ENCODE data around the gene CFAP74. TPM values are rescaled to one million over a fixed set of nuclear protein-coding genes. Genes with fewer than 3 reads are reported as not detected.

Gene CFAP74
- total RNA-seq, 1 experiment from 2014 or later: not detected

DNA sequence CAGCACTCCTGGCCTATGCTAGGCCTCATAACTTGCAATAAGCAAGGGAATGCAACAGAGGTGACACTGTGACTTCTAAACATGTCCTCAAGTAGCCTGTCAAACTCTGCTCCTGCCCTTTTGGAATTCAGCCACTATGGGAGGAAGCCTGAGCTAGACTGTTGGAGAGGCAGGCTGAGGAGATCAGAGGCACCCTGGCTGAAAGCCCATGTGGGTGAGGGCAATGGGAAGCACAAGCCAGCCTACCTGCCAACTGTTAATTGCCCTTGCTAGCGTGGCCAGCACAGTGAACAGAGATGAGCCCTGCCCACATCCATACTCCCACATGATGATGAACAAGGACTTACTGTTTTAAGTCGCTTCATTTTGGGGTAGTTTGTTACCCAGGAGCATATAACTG is 130.4 kb downstream of the CFAP74 start:
- H4K20me1 ChIP-seq (ENCODE audit: insufficient read depth, low read depth, low read length): peaks cover 66% of the 10 kb centered on the region
- no peak overlapping the region for H3K4me3 ChIP-seq (ENCODE audit: low read length)
- H3K27ac ChIP-seq (ENCODE audit: low read length): no peak overlapping the region
- H3K36me3 ChIP-seq (ENCODE audit: insufficient read depth, low read length): peaks cover 34% of the 10 kb centered on the region
- H2AFZ ChIP-seq (ENCODE audit: low read length): no peak overlapping the region
- peaks cover 97% of the 10 kb centered on the region for H3K79me2 ChIP-seq (ENCODE audit: low read length)
- peaks cover 19% of the 10 kb centered on the region for H3K4me1 ChIP-seq (ENCODE audit: low read length)
- H3K9me2 ChIP-seq (replicated peaks; ENCODE audit: insufficient read depth, low read length): no peaks in the 10 kb centered on the region
- no peaks in the 10 kb centered on the region for H3K9me3 ChIP-seq (ENCODE audit: low read length)
- no peak for DNase-seq
- no peak overlapping the region for H3K4me2 ChIP-seq (ENCODE audit: low read depth, low read length, poor library complexity, severe bottlenecking)
- H3K27me3 ChIP-seq (ENCODE audit: low read length): no peaks in the 10 kb centered on the region
- no peak overlapping the region for H3K9ac ChIP-seq (ENCODE audit: low read length)

DNA sequence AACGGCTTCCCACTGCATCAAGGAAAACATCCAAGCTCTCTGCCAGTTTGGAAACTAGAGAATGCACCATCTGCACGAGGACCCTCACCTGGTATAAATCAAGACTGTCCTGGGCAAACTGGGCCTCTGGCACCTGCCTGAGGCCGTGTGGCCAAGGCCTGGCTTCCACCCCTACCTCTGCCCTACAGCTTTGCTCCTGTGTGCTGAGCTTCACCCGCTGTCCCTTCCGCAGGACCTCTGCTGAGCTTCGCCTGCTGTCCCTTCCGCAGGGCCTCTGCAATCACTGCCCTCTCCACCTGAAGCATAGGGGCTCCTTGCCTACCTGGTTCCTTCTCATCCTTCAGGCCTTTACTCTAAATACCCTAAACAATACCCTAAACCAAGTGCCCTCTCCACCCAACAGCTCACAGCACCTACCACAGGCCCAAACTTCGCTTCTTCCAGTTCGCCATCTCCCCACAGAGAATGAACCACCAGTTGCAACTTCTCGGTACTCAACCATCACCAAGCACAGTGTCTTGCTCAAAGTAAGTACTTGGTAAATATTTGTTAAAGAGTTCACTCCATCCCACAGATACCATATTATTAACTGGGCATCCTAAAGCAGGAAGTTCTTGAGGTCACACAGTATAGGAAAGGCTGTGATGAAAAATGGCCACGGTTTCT is 131.1 kb downstream of the CFAP74 start:
- H3K4me3 ChIP-seq (ENCODE audit: low read length): no peak overlapping the region
- H3K27ac ChIP-seq (ENCODE audit: low read length): no peak overlapping the region
- H3K9me2 ChIP-seq (replicated peaks; ENCODE audit: insufficient read depth, low read length): no peaks in the 10 kb centered on the region
- no peak overlapping the region for H3K9ac ChIP-seq (ENCODE audit: low read length)
- no peak overlapping the region for H3K4me2 ChIP-seq (ENCODE audit: low read depth, low read length, poor library complexity, severe bottlenecking)
- H3K27me3 ChIP-seq (ENCODE audit: low read length): no peaks in the 10 kb centered on the region
- peaks cover 13% of the 10 kb centered on the region for H3K4me1 ChIP-seq (ENCODE audit: low read length)
- H4K20me1 ChIP-seq (ENCODE audit: insufficient read depth, low read depth, low read length): peaks cover 59% of the 10 kb centered on the region
- no peak for DNase-seq
- H3K9me3 ChIP-seq (ENCODE audit: low read length): no peaks in the 10 kb centered on the region
- peaks cover 34% of the 10 kb centered on the region for H3K36me3 ChIP-seq (ENCODE audit: insufficient read depth, low read length)
- peaks cover 97% of the 10 kb centered on the region for H3K79me2 ChIP-seq (ENCODE audit: low read length)
- H2AFZ ChIP-seq (ENCODE audit: low read length): no peak overlapping the region

Other genes with a start within 250 kb of the CFAP74 start
- gene NADK, start 225.3 kb downstream of the CFAP74 start, total RNA-seq (2014; rRNA removed; shearing (Covaris generic); ENCODE audit: low replicate concordance): 44.3 and 80.3 TPM in 2 replicates
- gene GNB1, start 112.7 kb downstream of the CFAP74 start, total RNA-seq (2014; rRNA removed; shearing (Covaris generic); ENCODE audit: low replicate concordance): 65.7 and 93.7 TPM in 2 replicates
- 0.32 TPM in 1 of 2 replicates, not detected in the other for gene CALML6, start 88.5 kb downstream of the CFAP74 start, total RNA-seq (2014; rRNA removed; shearing (Covaris generic); ENCODE audit: low replicate concordance)
- gene TMEM52, start 84.5 kb downstream of the CFAP74 start, total RNA-seq (2014; rRNA removed; shearing (Covaris generic); ENCODE audit: low replicate concordance): not detected in 2 replicates
- not detected in 2 replicates for gene GABRD, start 15.6 kb upstream of the CFAP74 start, total RNA-seq (2014; rRNA removed; shearing (Covaris generic); ENCODE audit: low replicate concordance)
- not detected in 2 replicates for gene PRKCZ, start 46.6 kb upstream of the CFAP74 start, total RNA-seq (2014; rRNA removed; shearing (Covaris generic); ENCODE audit: low replicate concordance)
- gene FAAP20, start 191.0 kb upstream of the CFAP74 start, total RNA-seq (2014; rRNA removed; shearing (Covaris generic); ENCODE audit: low replicate concordance): 20.1 and 84.8 TPM in 2 replicates
- 1.7 and 2.4 TPM in 2 replicates for gene SKI, start 224.5 kb upstream of the CFAP74 start, total RNA-seq (2014; rRNA removed; shearing (Covaris generic); ENCODE audit: low replicate concordance)

Measured in Karpas-422 (cell line).